ENCODE data around the gene PLEKHM2. TPM values are rescaled to one million over a fixed set of nuclear protein-coding genes. Genes with fewer than 3 reads are reported as not detected.

PLEKHM2 gene
- polyA plus RNA-seq, 3 donors from 2014 or later, result 1.7 to 4.7 (median 3.2) TPM

- Mint-ChIP-seq H3K4me3 (no peak overlapping the region), H3K27ac (no peak overlapping the region), H3K27me3 (ENCODE audit: low read depth in 3 of 3) (peaks cover 6 to 30% (median 10%) of the 10 kb centered on the region in 3 donors), H3K9me3 (no peaks in the 10 kb centered on the region), H3K36me3 (no peaks in the 10 kb centered on the region), H3K4me1 (peaks cover 0 to 4% of the 10 kb centered on the region in 2 donors)
- DNase-seq, result no peak
These were observed 77.4 kb downstream of the PLEKHM2 start for GRCh38 chr1:15761366-15762128.

- no peak overlapping the region for H3K27ac Mint-ChIP-seq
- H3K4me1 Mint-ChIP-seq, result peaks cover 0 to 4% of the 10 kb centered on the region in 2 donors
- H3K27me3 Mint-ChIP-seq (ENCODE audit: low read depth in 3 of 3), result peaks cover 4 to 28% (median 10%) of the 10 kb centered on the region in 3 donors
- DNase-seq, result no peak
- no peaks in the 10 kb centered on the region for H3K9me3 Mint-ChIP-seq
- no peaks in the 10 kb centered on the region for H3K36me3 Mint-ChIP-seq
- H3K4me3 Mint-ChIP-seq, result no peak overlapping the region
These were observed 78.4 kb downstream of the PLEKHM2 start for GRCh38 chr1:15762546-15762945.

- DNase-seq, result no peak
- Mint-ChIP-seq H3K27me3 (ENCODE audit: low read depth in 3 of 3) (peaks cover 5 to 26% (median 8%) of the 10 kb centered on the region in 3 donors), H3K4me3 (no peak overlapping the region), H3K36me3 (no peaks in the 10 kb centered on the region), H3K9me3 (no peaks in the 10 kb centered on the region), H3K4me1 (peaks cover 0 to 2% of the 10 kb centered on the region in 2 donors), H3K27ac (no peak overlapping the region)
These were observed 80.2 kb downstream of the PLEKHM2 start for GRCh38 chr1:15764269-15764764.

DNA sequence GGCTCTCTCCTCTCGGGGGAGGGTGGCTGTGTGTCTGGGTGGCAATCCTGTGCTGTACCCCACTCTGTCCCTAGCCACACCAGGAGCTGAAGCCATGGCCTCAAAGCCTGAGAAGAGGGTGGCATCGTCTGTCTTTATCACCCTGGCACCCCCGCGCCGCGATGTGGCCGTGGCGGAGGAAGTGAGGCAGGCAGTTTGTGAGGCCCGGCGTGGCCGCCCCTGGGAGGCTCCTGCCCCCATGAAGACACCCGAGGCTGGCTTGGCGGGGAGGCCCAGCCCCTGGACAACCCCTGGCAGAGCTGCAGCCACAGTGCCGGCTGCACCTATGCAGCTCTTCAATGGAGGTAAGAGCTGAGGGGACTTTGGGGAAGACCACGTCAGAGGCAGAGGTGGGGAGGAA lies 80.8 kb downstream of the PLEKHM2 start:
- Mint-ChIP-seq H3K27ac (no peak overlapping the region), H3K4me3 (no peak overlapping the region), H3K9me3 (no peaks in the 10 kb centered on the region), H3K4me1 (no peaks in the 10 kb centered on the region), H3K27me3 (ENCODE audit: low read depth in 3 of 3) (peaks cover 5 to 24% (median 8%) of the 10 kb centered on the region in 3 donors), H3K36me3 (no peaks in the 10 kb centered on the region)
- DNase-seq, result no peak

DNA sequence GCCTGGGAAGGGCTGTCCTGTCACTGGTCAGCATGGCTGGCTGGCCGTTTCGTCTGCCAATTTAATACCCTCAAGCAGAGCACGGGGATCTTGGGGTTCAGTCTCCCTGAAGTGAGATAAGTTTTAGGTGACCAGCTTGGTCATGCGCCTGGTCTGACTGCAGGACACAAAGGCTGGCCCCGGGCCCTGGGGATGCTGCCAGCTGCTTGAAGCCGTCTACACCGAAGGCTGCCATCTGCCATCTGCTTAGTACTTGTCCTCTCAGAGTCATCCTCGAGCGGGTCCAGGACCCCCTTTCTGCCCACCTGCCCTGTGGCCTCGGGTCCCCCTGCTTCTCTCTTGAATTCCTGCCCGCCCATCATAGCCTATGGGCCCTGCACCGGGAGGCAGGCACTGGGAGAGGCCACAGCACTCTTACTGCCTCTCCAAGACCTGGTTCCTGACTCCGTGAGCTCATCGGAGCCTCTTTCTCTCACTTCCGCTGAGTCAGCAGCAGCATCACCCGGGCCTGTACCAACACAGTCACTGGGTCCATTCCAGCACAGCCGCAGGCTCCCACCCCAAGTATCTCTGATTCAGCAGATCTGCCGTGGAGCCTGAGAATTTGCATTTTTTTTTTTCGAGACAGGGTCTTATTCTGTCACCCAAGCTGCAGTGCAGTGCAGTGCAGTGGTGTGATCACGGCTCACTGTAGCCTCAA lies 81.5 kb downstream of the PLEKHM2 start:
- no peak overlapping the region for H3K27ac Mint-ChIP-seq
- no peak overlapping the region for H3K4me3 Mint-ChIP-seq
- DNase-seq, result no peak
- H3K27me3 Mint-ChIP-seq (ENCODE audit: low read depth in 3 of 3), result peaks cover 5 to 20% (median 8%) of the 10 kb centered on the region in 3 donors
- no peaks in the 10 kb centered on the region for H3K36me3 Mint-ChIP-seq
- H3K4me1 Mint-ChIP-seq, result no peaks in the 10 kb centered on the region
- no peaks in the 10 kb centered on the region for H3K9me3 Mint-ChIP-seq

GRCh38 chr1:15767941-15768340 lies 83.8 kb downstream of the PLEKHM2 start:
- Mint-ChIP-seq H3K4me1 (no peaks in the 10 kb centered on the region), H3K27ac (no peak overlapping the region), H3K9me3 (no peaks in the 10 kb centered on the region), H3K4me3 (no peak overlapping the region), H3K27me3 (ENCODE audit: low read depth in 3 of 3) (peaks cover 3 to 15% (median 12%) of the 10 kb centered on the region in 3 donors), H3K36me3 (no peaks in the 10 kb centered on the region)
- DNase-seq, result no peak

DNA sequence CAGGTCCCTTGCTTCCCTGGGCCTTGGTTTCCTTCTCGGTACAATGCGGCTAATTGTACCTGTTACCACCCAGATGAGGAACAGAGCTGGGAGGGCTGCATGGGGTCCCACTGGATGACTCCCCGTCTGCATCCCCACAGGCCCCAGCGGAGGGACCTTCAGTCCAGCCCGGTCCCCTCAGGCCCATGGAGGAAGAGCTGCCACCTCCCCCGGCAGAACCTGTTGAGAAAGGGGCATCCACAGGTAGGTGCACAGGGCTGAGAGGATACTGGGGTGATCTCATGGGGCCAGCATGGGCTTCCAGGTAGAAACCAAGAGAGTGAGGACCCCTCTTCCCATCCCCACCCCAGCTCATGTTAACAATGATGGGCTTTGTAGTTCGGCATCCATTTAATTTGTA lies 84.3 kb downstream of the PLEKHM2 start:
- peaks cover 3 to 15% (median 12%) of the 10 kb centered on the region in 3 donors for H3K27me3 Mint-ChIP-seq (ENCODE audit: low read depth in 3 of 3)

GRCh38 chr1:15770313-15770962 lies 86.3 kb downstream of the PLEKHM2 start:
- no peaks in the 10 kb centered on the region for H3K4me1 Mint-ChIP-seq
- no peak for DNase-seq

More for the DNA sequence above, 84.3 kb downstream of the PLEKHM2 start:
- no peak for DNase-seq
- Mint-ChIP-seq H3K4me3 (no peak overlapping the region), H3K27ac (no peak overlapping the region), H3K9me3 (no peaks in the 10 kb centered on the region), H3K36me3 (no peaks in the 10 kb centered on the region), H3K4me1 (no peaks in the 10 kb centered on the region)

GRCh38 chr1:15771836-15772515 lies 87.9 kb downstream of the PLEKHM2 start:
- H3K4me3 Mint-ChIP-seq, result no peak overlapping the region
- peaks cover 1 to 14% (median 5%) of the 10 kb centered on the region in 3 donors for H3K27me3 Mint-ChIP-seq (ENCODE audit: low read depth in 3 of 3)
- DNase-seq, result no peak
- H3K27ac Mint-ChIP-seq, result no peak overlapping the region
- no peaks in the 10 kb centered on the region for H3K4me1 Mint-ChIP-seq
- no peaks in the 10 kb centered on the region for H3K36me3 Mint-ChIP-seq
- no peaks in the 10 kb centered on the region for H3K9me3 Mint-ChIP-seq

More at GRCh38 chr1:15770313-15770962, 86.3 kb downstream of the PLEKHM2 start:
- peaks cover 3 to 14% (median 5%) of the 10 kb centered on the region in 3 donors for H3K27me3 Mint-ChIP-seq (ENCODE audit: low read depth in 3 of 3)
- H3K9me3 Mint-ChIP-seq, result no peaks in the 10 kb centered on the region
- no peak overlapping the region for H3K4me3 Mint-ChIP-seq
- H3K27ac Mint-ChIP-seq, result no peak overlapping the region
- no peaks in the 10 kb centered on the region for H3K36me3 Mint-ChIP-seq

DNA sequence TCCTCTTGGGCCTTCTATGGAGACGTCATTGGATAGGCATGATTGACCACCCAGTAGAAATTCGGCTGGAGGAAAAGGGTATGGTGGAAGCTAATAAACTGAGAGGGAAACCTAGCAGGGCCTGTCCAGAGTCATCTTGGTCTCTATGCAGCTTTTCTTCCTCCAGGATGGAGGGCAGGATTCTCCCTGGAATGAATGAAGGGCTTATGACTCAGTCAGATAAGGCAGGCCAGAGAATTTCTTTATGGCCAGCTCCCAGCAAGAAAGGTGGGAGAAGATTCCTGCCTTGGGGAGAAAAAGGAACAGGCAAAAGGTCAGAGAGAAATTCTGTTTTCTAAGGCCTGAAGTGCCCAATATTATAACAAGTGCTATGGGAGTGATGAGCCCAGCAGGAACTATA lies 91.6 kb downstream of the PLEKHM2 start:
- H3K4me3 Mint-ChIP-seq, result no peak overlapping the region
- peaks cover 3 to 10% (median 5%) of the 10 kb centered on the region in 3 donors for H3K27me3 Mint-ChIP-seq (ENCODE audit: low read depth in 3 of 3)
- no peaks in the 10 kb centered on the region for H3K36me3 Mint-ChIP-seq

DNA sequence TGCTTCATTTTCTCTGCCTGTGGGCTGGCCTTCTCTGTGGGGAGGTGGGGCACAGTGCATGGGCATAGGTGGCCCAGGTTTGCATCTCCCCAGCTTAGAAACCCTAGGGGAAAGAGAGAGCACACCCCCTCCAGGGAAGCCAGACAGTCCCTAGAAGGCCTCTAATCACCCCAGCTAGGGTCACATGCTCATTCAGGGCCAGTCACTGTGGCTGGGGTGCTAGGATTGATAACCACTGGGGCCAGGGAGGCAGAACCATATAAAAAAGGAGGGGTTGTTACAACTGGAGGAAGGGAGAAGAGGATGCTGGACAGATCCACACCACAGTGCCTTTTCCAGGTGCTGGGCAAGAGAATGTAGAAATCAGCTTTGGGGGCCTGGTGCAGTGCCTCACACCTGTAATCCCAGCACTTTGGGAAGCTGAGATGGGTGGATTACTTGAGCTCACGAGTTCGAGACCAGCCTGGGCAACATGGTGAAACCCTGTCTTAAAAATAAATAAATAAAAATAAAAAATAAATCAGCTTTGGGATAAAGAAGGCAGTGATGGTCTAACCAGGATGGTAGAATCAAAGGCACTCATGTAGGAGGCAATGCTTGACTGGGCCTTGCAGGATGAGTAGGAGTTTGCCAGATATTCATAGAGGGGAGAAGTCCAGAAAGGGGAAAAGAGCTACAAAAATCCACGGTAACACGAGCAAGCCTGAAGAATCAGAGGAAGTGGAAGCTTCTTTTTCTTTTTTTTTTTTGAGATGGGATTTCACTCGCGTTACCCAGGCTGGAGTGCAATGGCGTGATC lies 94.0 kb downstream of the PLEKHM2 start:
- DNase-seq, result no peak
- H3K27ac Mint-ChIP-seq, result no peak overlapping the region
- no peaks in the 10 kb centered on the region for H3K9me3 Mint-ChIP-seq
- no peaks in the 10 kb centered on the region for H3K4me1 Mint-ChIP-seq
- peaks cover 1 to 3% (median 2%) of the 10 kb centered on the region in 3 donors for H3K27me3 Mint-ChIP-seq (ENCODE audit: low read depth in 3 of 3)
- no peaks in the 10 kb centered on the region for H3K36me3 Mint-ChIP-seq
- H3K4me3 Mint-ChIP-seq, result no peak overlapping the region

More for the DNA sequence above, 91.6 kb downstream of the PLEKHM2 start:
- Mint-ChIP-seq H3K9me3 (no peaks in the 10 kb centered on the region), H3K4me1 (no peaks in the 10 kb centered on the region), H3K27ac (no peak overlapping the region)
- no peak for DNase-seq
